GM10266 (cell line): ENCODE results near the gene DHX34.
"Not testable (repeated sequence)": the region's sequence is repeated elsewhere in the genome, so short reads cannot be mapped to it uniquely, and the experiment has no call there.

Experiments used
- DNase-seq: peaks from one replicate; pipeline ENCODE4 v3.0.0; 2012; ENCODE audit errors: extremely low spot score
- CTCF ChIP-seq: IDR thresholded peaks from 2 replicates; pipeline ENCODE4 v1.5.1; 2012; ENCODE audit warnings: mild to moderate bottlenecking, low read depth; ENCODE audit not compliant: control insufficient read depth, insufficient read depth; ENCODE audit errors: missing control alignments

DHX34 gene

DNA sequence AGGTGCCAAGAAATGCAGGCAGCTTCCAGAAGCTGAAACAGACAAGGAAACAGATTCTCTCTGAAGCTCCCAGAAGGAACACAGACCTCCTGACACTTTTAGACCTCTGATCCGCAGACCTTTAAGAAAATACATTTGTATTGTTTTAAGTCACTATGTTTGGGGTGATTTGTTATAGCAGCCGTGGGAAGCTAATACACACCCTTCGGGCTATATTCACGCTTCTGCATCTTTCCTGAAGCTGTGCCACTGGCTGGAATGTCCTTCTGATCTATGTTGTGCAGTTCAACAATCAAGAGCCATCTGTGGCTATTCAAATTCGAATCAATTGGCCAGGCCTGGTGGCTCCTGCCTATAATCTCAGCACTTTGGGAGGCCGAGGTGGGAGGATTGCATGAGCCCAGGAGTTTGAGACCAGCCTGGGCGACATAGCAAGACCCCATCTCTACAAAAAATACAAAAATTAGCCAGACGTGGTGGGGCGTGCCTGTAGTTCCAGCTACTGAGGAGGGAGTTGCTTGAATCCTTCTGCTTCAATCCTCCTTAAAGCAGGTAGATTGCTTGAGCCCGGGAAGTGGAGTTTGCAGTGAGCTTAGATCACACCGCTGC, 5.8 kb upstream of the DHX34 start:
- no peak for TF ChIP-seq CTCF
- DNase-seq, result no peak

GRCh38 chr19:47344425-47344824, 4.7 kb upstream of the DHX34 start:
- no peak for DNase-seq
- TF ChIP-seq CTCF, result no peak

DNA sequence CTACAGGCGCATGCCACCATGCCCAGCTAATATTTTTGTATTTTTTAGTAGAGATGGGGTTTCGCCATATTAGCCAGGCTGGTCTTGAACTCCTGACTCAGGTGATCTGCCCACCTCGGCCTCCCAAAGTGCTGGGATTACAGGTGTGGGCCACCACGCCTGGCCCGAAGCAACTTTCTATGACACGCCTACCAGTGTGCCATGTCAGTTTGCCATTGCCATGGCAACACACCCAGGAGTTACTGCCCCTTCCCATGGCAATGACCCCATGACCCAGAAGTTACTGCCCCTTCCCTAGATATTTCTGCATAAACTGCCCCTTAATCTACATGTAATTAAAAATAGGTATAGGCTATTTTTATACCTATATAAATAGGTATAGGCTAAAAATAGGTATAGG, 3.1 kb upstream of the DHX34 start:
- DNase-seq, result not testable (repeated sequence)

- TF ChIP-seq CTCF, result no peak
- no peak for DNase-seq
Observed at GRCh38 chr19:47350630-47351029, 1.5 kb downstream of the DHX34 start.

DNA sequence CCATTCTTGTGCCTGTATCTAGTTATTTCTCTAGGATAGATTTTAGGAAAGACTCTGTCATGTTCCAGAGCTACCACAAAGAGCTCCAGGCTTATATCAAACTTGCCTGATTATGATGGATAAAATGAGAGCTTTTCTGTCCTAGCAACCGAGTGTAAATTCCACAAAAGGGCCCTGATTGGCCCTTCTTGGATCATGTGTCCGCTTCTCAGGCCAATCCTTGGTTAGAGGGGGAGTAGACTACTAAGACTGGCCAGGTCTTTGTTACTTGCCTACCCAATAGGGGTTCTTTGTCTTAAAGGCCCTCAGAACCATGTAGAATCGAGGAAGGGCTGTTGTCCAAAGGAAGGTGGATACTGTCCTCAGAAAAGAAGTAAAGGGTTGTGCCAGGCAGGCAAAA, 2.4 kb downstream of the DHX34 start:
- no peak for TF ChIP-seq CTCF

DNA sequence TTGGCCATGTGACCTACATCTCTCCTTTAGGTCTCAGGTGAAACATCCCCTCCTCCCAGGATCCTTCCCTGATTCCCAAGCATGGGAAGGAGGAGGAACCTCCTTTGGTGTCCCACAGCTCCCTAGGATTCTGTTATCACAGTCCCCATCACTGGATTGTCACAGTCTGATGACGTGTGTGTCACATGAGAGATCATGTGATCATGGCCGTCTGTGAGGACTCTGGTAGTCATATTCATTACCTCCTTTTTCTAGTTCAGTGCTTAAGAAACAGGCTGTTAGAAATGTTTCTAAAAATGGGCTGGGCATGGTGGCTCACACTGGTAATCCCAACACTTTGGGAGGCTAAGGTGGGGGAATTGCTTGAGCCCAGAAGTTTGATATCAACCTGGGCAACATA, 3.0 kb downstream of the DHX34 start:
- DNase-seq, result no peak
- no peak for TF ChIP-seq CTCF

More for the DNA sequence above, 2.4 kb downstream of the DHX34 start:
- DNase-seq, result no peak

- no peak for DNase-seq
- no peak for TF ChIP-seq CTCF
Observed at GRCh38 chr19:47353307-47353712, 4.2 kb downstream of the DHX34 start.

DNA sequence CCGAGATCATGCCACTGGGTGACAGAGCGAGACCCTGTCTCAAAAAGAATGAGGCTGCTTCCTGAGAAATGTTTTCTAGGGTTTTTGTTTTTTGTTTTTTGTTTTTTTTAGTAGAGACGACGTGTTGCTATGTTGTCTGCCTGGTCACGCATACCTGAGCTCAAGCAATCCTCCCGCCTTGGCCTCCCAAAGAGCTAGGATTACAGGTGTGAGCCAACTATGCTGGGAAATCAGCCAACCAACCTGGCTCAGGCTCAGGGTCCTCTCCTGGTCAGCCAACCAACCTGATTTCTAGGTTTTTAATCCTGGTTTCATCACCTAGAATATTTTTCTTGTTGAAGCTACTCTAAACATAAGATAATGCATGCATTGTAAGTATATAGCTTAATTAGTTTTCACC, 7.8 kb downstream of the DHX34 start:
- TF ChIP-seq CTCF, result no peak
- DNase-seq, result no peak
